SK-N-MC (cell line): ENCODE measurements around the gene WDR83.

ENCODE experiments used
- EZH2 ChIP-seq: fragments of 200-600 bp; sonication (generic); IDR thresholded peaks from one replicate; pipeline ENCODE4 v1.6.1; 2017; ENCODE audit warnings: antibody characterized with exemption
- POLR2AphosphoS5 ChIP-seq: IDR thresholded peaks from 2 replicates; pipeline ENCODE4 v1.6.1; 2012; ENCODE audit warnings: mild to moderate bottlenecking, low read depth, low read length, borderline replicate concordance

- TF ChIP-seq POLR2AphosphoS5 (no peak), EZH2 (no peak)
These were observed 8.8 kb downstream of the WDR83 start for GRCh38 chr19:12675399-12675798.
